Measurements from ENCODE around the gene AK9. TPM values are rescaled to one million over a fixed set of nuclear protein-coding genes. Genes with fewer than 3 reads are reported as not detected.

The AK9 gene
- total and polyA plus RNA-seq, 2 of the 8 experiments (the other 6 are each of a cell fraction or from before 2014, with no cell fraction given), result 1.8 to 2.2 TPM

DNA sequence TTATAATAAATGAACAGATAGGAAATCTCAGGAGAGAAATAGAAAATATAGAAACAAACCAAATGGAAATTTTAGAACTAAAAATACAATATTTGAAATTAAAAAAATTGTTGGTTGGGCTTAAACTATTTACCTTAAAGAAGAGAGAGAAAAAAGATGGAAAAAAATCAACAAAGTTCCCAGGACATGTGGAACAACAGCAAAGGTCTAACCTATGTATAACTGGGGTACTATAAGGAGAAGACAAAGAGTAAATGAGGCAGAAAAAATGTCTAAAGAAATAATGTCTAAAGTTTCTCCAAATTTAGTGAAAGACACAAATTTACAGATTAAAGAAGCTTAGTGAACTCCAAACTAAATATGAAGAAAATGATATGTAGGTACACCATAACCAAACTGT lies 166.9 kb downstream of the AK9 start:
- H3K27ac ChIP-seq (ENCODE audit: low read depth, low read length), result no peak overlapping the region
- ChIA-PET POLR2A (ENCODE audit: partially characterized antibody) (no interaction called here), CTCF (ENCODE audit: partially characterized antibody) (no interaction called here)
- FAIRE-seq (no peak), DNase-seq (ENCODE audit: low read depth in 1 of 2, low spot score in 2 of 2) (no peak)
- no peak overlapping the region for H3K56ac ChIP-seq (replicated peaks; ENCODE audit: insufficient read length, low read depth, low read length)
- H4K20me1 ChIP-seq (replicated peaks in 1 of 2; ENCODE audit: control insufficient read depth in 1 of 2, insufficient read depth in 2 of 2, low read length in 2 of 2), result no peaks in the 10 kb centered on the region
- no peak for TF ChIP-seq POLR2AphosphoS5 (IDR thresholded peaks at IDR 0.05; ENCODE audit: low read depth, low read length)
- no peak for TF ChIP-seq RAD21 (IDR thresholded peaks at IDR 0.05 in 1 of 2, conservative IDR thresholded peaks at IDR 0.05 in 1 of 2; ENCODE audit: low read depth in 2 of 2, low read length in 2 of 2)
- TF ChIP-seq SIX5 (IDR thresholded peaks at IDR 0.05; ENCODE audit: low read depth, low read length), result no peak
- TF ChIP-seq POU5F1 (IDR thresholded peaks at IDR 0.05; ENCODE audit: low read depth, low read length), result no peak
- TF ChIP-seq, protein P1, sequence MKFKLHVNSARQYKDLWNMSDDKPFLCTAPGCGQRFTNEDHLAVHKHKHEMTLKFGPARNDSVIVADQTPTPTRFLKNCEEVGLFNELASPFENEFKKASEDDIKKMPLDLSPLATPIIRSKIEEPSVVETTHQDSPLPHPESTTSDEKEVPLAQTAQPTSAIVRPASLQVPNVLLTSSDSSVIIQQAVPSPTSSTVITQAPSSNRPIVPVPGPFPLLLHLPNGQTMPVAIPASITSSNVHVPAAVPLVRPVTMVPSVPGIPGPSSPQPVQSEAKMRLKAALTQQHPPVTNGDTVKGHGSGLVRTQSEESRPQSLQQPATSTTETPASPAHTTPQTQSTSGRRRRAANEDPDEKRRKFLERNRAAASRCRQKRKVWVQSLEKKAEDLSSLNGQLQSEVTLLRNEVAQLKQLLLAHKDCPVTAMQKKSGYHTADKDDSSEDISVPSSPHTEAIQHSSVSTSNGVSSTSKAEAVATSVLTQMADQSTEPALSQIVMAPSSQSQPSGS (IDR thresholded peaks at IDR 0.05; ENCODE audit: low read length), result no peak
- TF ChIP-seq TCF12 (IDR thresholded peaks at IDR 0.05; ENCODE audit: low read depth, low read length), result no peak
- no peak for TF ChIP-seq HDAC6 (IDR thresholded peaks at IDR 0.05; ENCODE audit: low read depth, low read length)
- no peak overlapping the region for H3K23ac ChIP-seq (ENCODE audit: insufficient read length)
- no peak overlapping the region for H3K9ac ChIP-seq (replicated peaks in 1 of 4; ENCODE audit: extremely low read depth in 1 of 4, low read depth in 3 of 4, low read length in 3 of 4)
- H3K36me3 ChIP-seq (ENCODE audit: control insufficient read depth in 2 of 4, insufficient read depth in 4 of 4, low read length in 3 of 4), result no peaks in the 10 kb centered on the region; a peak in 1 of 8 replicates
- no peak overlapping the region for H2BK12ac ChIP-seq (ENCODE audit: low read depth, low read length)
- no peak overlapping the region for H3K4me3 ChIP-seq (ENCODE audit: extremely low read depth in 1 of 4, insufficient read depth in 2 of 4, low read depth in 3 of 4, low read length in 4 of 4)
- H2BK120ac ChIP-seq (replicated peaks; ENCODE audit: low read depth, low read length), result no peak overlapping the region
- H2BK15ac ChIP-seq (ENCODE audit: low read length), result no peak overlapping the region
- no peak overlapping the region for H3K18ac ChIP-seq (ENCODE audit: extremely low read depth, low read length)
- H3K14ac ChIP-seq (ENCODE audit: insufficient read length), result no peak overlapping the region
- peaks cover 0 to 3% (median 0%) of the 10 kb centered on the region in 4 experiments; a peak in 1 of 7 replicates for H3K4me1 ChIP-seq (replicated peaks in 1 of 4; ENCODE audit: control insufficient read depth in 3 of 4, insufficient read depth in 4 of 4, low read length in 3 of 4)
- H4K8ac ChIP-seq (ENCODE audit: extremely low read depth, insufficient read depth, low read length), result no peak overlapping the region
- H3K79me1 ChIP-seq (ENCODE audit: low read depth, low read length), result no peaks in the 10 kb centered on the region
- H3K4me2 ChIP-seq (ENCODE audit: insufficient read depth in 1 of 2, low read depth in 2 of 2, low read length in 2 of 2), result no peak overlapping the region
- H3K4ac ChIP-seq (replicated peaks; ENCODE audit: insufficient read length, low read depth, low read length), result no peak overlapping the region
- H2BK20ac ChIP-seq (ENCODE audit: low read length), result no peak overlapping the region
- no peaks in the 10 kb centered on the region for H3K79me2 ChIP-seq (ENCODE audit: control insufficient read depth in 1 of 2, insufficient read depth in 2 of 2, low read length in 2 of 2)
- H3K27me3 ChIP-seq (replicated peaks in 1 of 4; ENCODE audit: control insufficient read depth in 3 of 4, extremely low read depth in 1 of 4, insufficient read depth in 3 of 4, low read length in 3 of 4), result no peaks in the 10 kb centered on the region
- H2AK5ac ChIP-seq (ENCODE audit: low read depth, low read length), result no peak overlapping the region
- peaks cover 4% of the 10 kb centered on the region in 2 experiments; a peak in 2 of 4 replicates for H3K9me3 ChIP-seq (ENCODE audit: insufficient read depth in 2 of 2, low read depth in 1 of 2, low read length in 1 of 2)
- no peak overlapping the region for H2BK5ac ChIP-seq (ENCODE audit: low read depth, low read length)
- H3K23me2 ChIP-seq (ENCODE audit: low read depth, low read length), result no peaks in the 10 kb centered on the region
- no peak overlapping the region for H4K91ac ChIP-seq (replicated peaks; ENCODE audit: insufficient read length, low read length)
- no peak overlapping the region for H4K5ac ChIP-seq (ENCODE audit: insufficient read length, low read depth, low read length)
- H2AFZ ChIP-seq (ENCODE audit: low read length), result no peak overlapping the region
